Measurements from ENCODE around the gene POU2AF2. TPM values are rescaled to one million over a fixed set of nuclear protein-coding genes. Genes with fewer than 3 reads are reported as not detected.

Gene POU2AF2
- total RNA-seq, 1 donor from 2014 or later, result not detected

GRCh38 chr11:111335549-111335948 is 90.0 kb downstream of the POU2AF2 start:
- Histone ChIP-seq H3K4me3 (no peak overlapping the region), H3K9me3 (no peaks in the 10 kb centered on the region), H3K27ac (no peak overlapping the region), H3K27me3 (no peaks in the 10 kb centered on the region), H3K4me1 (peaks cover 19 to 25% of the 10 kb centered on the region in 2 donors), H3K36me3 (no peaks in the 10 kb centered on the region)
- TF ChIP-seq CTCF (IDR thresholded peaks at IDR 0.05), result no peak
- no peak for DNase-seq (ENCODE audit: low spot score in 2 of 2)
- intact Hi-C loops (cut with DNase I), result no loop called here

Other genes with a start within 250 kb of the POU2AF2 start
- not detected for gene POU2AF3, start 52.8 kb downstream of the POU2AF2 start, total RNA-seq
- gene POU2AF1, start 133.6 kb downstream of the POU2AF2 start, total RNA-seq, result 0.11 TPM